ENCODE measurements around the gene SV2A.
"Not testable (repeated sequence)": the region's sequence is repeated elsewhere in the genome, so short reads cannot be mapped to it uniquely, and the experiment has no call there.

Gene SV2A

GRCh38 chr1:149885339-149886120 lies 32.1 kb downstream of the SV2A start:
- peak; percentile 80 for DNase-seq

GRCh38 chr1:149884433-149885338 lies 33.0 kb downstream of the SV2A start:
- DNase-seq = peak; percentile 47

GRCh38 chr1:149883598-149884247 lies 33.9 kb downstream of the SV2A start:
- no peak for DNase-seq

- DNase-seq = no peak
Measured at GRCh38 chr1:149881876-149882275, 35.8 kb downstream of the SV2A start.

GRCh38 chr1:149879556-149879955 lies 38.1 kb downstream of the SV2A start:
- no peak for DNase-seq

- DNase-seq = no peak
Measured at GRCh38 chr1:149877211-149877946, 40.3 kb downstream of the SV2A start.

- DNase-seq = not testable (repeated sequence)
Measured at GRCh38 chr1:149873060-149873459, 44.6 kb downstream of the SV2A start.

- DNase-seq = not testable (repeated sequence)
Measured at GRCh38 chr1:149866887-149867286, 50.8 kb downstream of the SV2A start.

- DNase-seq = not testable (repeated sequence)
Measured at GRCh38 chr1:149861497-149862054, 56.1 kb downstream of the SV2A start.

GRCh38 chr1:149860684-149861496 lies 56.8 kb downstream of the SV2A start:
- DNase-seq = not testable (repeated sequence)

- DNase-seq = not testable (repeated sequence)
Measured at GRCh38 chr1:149860271-149860670, 57.4 kb downstream of the SV2A start.

All from HCEC 1CT (cell line).